NCI-H2029 treated with DMSO at 0.1 percent for 48 hours (cell line): Measurements from ENCODE around the gene DCDC2B.
"Not testable (repeated sequence)": the region's sequence is repeated elsewhere in the genome, so short reads cannot be mapped to it uniquely, and the experiment has no call there.

ENCODE experiments used
- DNase-seq: peaks from one replicate; lab custom pipeline; 2025; lab: John Stamatoyannopoulos, UW

DCDC2B gene

GRCh38 chr1:32208891-32209328 is at the start of gene DCDC2B:
Gene DCDC2B, plus strand, starts transcription at chr1:32209089. Its CDS starts 5 bp downstream, at chr1:32209094.
- DNase-seq = peak; percentile 88

- no peak for DNase-seq
Observed at GRCh38 chr1:32159189-32159588, 49.7 kb upstream of the DCDC2B start.

- no peak for DNase-seq
Observed at GRCh38 chr1:32163405-32163804, 45.5 kb upstream of the DCDC2B start.

GRCh38 chr1:32165633-32166032 is 43.3 kb upstream of the DCDC2B start:
- DNase-seq = not testable (repeated sequence)

GRCh38 chr1:32170991-32171390 is 37.9 kb upstream of the DCDC2B start:
- no peak for DNase-seq

- DNase-seq = no peak
Observed at GRCh38 chr1:32172621-32173245, 36.2 kb upstream of the DCDC2B start.

- DNase-seq = no peak
Observed at GRCh38 chr1:32178380-32179192, 30.3 kb upstream of the DCDC2B start.

- DNase-seq = no peak
Observed at GRCh38 chr1:32179193-32179442, 29.8 kb upstream of the DCDC2B start.

GRCh38 chr1:32179443-32180185 is 29.3 kb upstream of the DCDC2B start, which contains the start of gene TXLNA:
Gene TXLNA, plus strand, starts transcription at chr1:32179675. Its CDS starts 671 bp downstream, at chr1:32180346.
- DNase-seq = peak; percentile 45

- DNase-seq = no peak
Observed at GRCh38 chr1:32180186-32181060, 28.5 kb upstream of the DCDC2B start.

- no peak for DNase-seq
Observed at GRCh38 chr1:32181065-32181464, 27.8 kb upstream of the DCDC2B start.

- DNase-seq = no peak
Observed at GRCh38 chr1:32181563-32181962, 27.3 kb upstream of the DCDC2B start.

- no peak for DNase-seq
Observed at GRCh38 chr1:32182060-32182459, 26.8 kb upstream of the DCDC2B start.

- DNase-seq = no peak
Observed at GRCh38 chr1:32184650-32185049, 24.2 kb upstream of the DCDC2B start.

GRCh38 chr1:32186077-32186476 is 22.8 kb upstream of the DCDC2B start:
- no peak for DNase-seq

GRCh38 chr1:32186491-32186890 is 22.4 kb upstream of the DCDC2B start:
- no peak for DNase-seq

- no peak for DNase-seq
Observed at GRCh38 chr1:32187850-32188249, 21.0 kb upstream of the DCDC2B start.

- no peak for DNase-seq
Observed at GRCh38 chr1:32192220-32192948, 16.5 kb upstream of the DCDC2B start.

- no peak for DNase-seq
Observed at GRCh38 chr1:32194984-32195383, 13.9 kb upstream of the DCDC2B start.

- DNase-seq = no peak
Observed at GRCh38 chr1:32195531-32195930, 13.4 kb upstream of the DCDC2B start.
